Cerebellar nuclear complex (tissue), 1 donor: ENCODE measurements around the gene KIF18A.

Source experiments
- DNase-seq, 2 experiments: peaks; one replicate each; lab custom pipeline; 2025; lab: John Stamatoyannopoulos, UW

KIF18A gene

GRCh38 chr11:28043930-28044709 lies 63.8 kb downstream of the KIF18A start:
- no peak for DNase-seq

GRCh38 chr11:28040384-28040783 lies 67.6 kb downstream of the KIF18A start:
- DNase-seq: no peak

- DNase-seq: no peak
Observed at GRCh38 chr11:28038775-28039174, 69.2 kb downstream of the KIF18A start.

- DNase-seq: no peak
Observed at GRCh38 chr11:28026634-28027290, 81.2 kb downstream of the KIF18A start.

GRCh38 chr11:28017816-28018215 lies 90.1 kb downstream of the KIF18A start:
- DNase-seq: no peak

- DNase-seq: no peak
Observed at GRCh38 chr11:28011813-28012212, 96.1 kb downstream of the KIF18A start.

GRCh38 chr11:28009996-28010395 lies 98.0 kb downstream of the KIF18A start:
- no peak for DNase-seq

GRCh38 chr11:28009388-28009787 lies 98.6 kb downstream of the KIF18A start:
- DNase-seq: no peak

- DNase-seq: no peak
Observed at GRCh38 chr11:28003615-28004014, 104.3 kb downstream of the KIF18A start.

- DNase-seq: no peak
Observed at GRCh38 chr11:27998552-27998951, 109.4 kb downstream of the KIF18A start.

- DNase-seq: no peak
Observed at GRCh38 chr11:27997344-27997743, 110.6 kb downstream of the KIF18A start.

- no peak for DNase-seq
Observed at GRCh38 chr11:27996066-27996465, 111.9 kb downstream of the KIF18A start.

GRCh38 chr11:27995083-27995482 lies 112.9 kb downstream of the KIF18A start:
- no peak for DNase-seq

GRCh38 chr11:27991736-27992135 lies 116.2 kb downstream of the KIF18A start:
- no peak for DNase-seq

- no peak for DNase-seq
Observed at GRCh38 chr11:27977527-27977926, 130.4 kb downstream of the KIF18A start.

GRCh38 chr11:27977031-27977430 lies 130.9 kb downstream of the KIF18A start:
- no peak for DNase-seq

- no peak for DNase-seq
Observed at GRCh38 chr11:27976262-27976661, 131.7 kb downstream of the KIF18A start.

- no peak for DNase-seq
Observed at GRCh38 chr11:27973851-27974536, 134.0 kb downstream of the KIF18A start.

- DNase-seq: no peak
Observed at GRCh38 chr11:27972522-27973170, 135.3 kb downstream of the KIF18A start.

GRCh38 chr11:27971171-27971570 lies 136.8 kb downstream of the KIF18A start:
- no peak for DNase-seq
